Islet of Langerhans (tissue), 1 donor: ENCODE data around the gene COG5.

ENCODE experiments used
- FAIRE-seq: peaks from one replicate; lab custom pipeline; 2011; peaks lifted over from hg19 to GRCh38; lab: Jason Lieb, UNC

COG5 gene

DNA sequence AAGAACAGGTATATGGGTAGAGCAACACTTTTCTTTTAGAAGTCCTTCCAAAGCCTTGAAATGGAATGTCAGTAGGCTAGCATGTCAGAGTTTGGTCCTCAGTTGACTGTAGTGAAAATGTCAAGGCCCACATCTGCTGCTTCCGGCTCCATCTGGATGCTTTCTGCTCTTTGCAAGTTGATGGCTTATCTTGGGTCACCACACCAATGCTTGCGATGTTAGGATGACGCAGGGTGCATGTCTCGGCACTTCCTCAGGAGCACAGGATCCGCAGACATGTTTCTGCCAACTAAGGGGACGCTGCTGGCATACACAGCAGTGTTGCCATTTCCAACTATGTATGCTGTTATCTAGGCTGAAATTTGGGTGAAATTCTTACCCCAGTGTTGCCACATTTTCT is 408.9 kb downstream of the COG5 start:
- FAIRE-seq: no peak

DNA sequence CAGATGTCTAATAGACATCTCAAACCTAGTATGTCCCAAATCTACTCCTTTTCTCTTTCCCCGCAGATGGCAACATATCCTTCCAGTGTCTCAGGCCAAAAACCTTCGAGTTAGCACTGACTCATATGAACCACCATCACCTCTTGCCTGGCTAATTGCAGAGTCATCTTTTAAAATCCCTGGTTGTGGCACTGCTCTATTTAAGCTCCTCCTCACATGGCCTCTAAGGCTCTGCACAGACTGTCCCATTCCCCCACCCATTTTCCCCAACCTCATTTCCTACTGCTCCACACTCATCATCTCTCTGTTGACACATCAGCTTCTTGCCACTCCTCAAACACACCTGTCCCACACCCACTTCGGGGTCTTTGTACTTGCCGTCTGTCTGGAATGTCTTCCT is 411.7 kb downstream of the COG5 start:
- no peak for FAIRE-seq
